ENCODE data around the gene SLCO2A1. TPM values are rescaled to one million over a fixed set of nuclear protein-coding genes. Genes with fewer than 3 reads are reported as not detected.

SLCO2A1 gene
- total RNA-seq, 1 experiment from 2014 or later, result not detected

- H3K27ac ChIP-seq (ENCODE audit: low read length), result no peak overlapping the region
- no peaks in the 10 kb centered on the region for H3K79me2 ChIP-seq (ENCODE audit: low read length)
- H4K20me1 ChIP-seq (ENCODE audit: insufficient read depth, low read depth, low read length), result no peaks in the 10 kb centered on the region
- no peak for DNase-seq
- no peak overlapping the region for H3K9ac ChIP-seq (ENCODE audit: low read length)
- no peak overlapping the region for H2AFZ ChIP-seq (ENCODE audit: low read length)
- no peaks in the 10 kb centered on the region for H3K9me3 ChIP-seq (ENCODE audit: low read length)
- no peaks in the 10 kb centered on the region for H3K36me3 ChIP-seq (ENCODE audit: insufficient read depth, low read length)
- H3K4me1 ChIP-seq (ENCODE audit: low read length), result no peaks in the 10 kb centered on the region
- H3K27me3 ChIP-seq (ENCODE audit: low read length), result no peaks in the 10 kb centered on the region
- no peaks in the 10 kb centered on the region for H3K9me2 ChIP-seq (replicated peaks; ENCODE audit: insufficient read depth, low read length)
- no peak overlapping the region for H3K4me2 ChIP-seq (ENCODE audit: low read depth, low read length, poor library complexity, severe bottlenecking)
- no peak overlapping the region for H3K4me3 ChIP-seq (ENCODE audit: low read length)
These were observed 39.6 kb downstream of the SLCO2A1 start for GRCh38 chr3:133989936-133990702.

- no peak overlapping the region for H3K27ac ChIP-seq (ENCODE audit: low read length)
- H3K4me2 ChIP-seq (ENCODE audit: low read depth, low read length, poor library complexity, severe bottlenecking), result no peak overlapping the region
- H3K9me3 ChIP-seq (ENCODE audit: low read length), result no peaks in the 10 kb centered on the region
- H4K20me1 ChIP-seq (ENCODE audit: insufficient read depth, low read depth, low read length), result no peaks in the 10 kb centered on the region
- no peaks in the 10 kb centered on the region for H3K79me2 ChIP-seq (ENCODE audit: low read length)
- no peaks in the 10 kb centered on the region for H3K4me1 ChIP-seq (ENCODE audit: low read length)
- no peak overlapping the region for H3K9ac ChIP-seq (ENCODE audit: low read length)
- DNase-seq, result no peak
- no peaks in the 10 kb centered on the region for H3K9me2 ChIP-seq (replicated peaks; ENCODE audit: insufficient read depth, low read length)
- no peak overlapping the region for H3K4me3 ChIP-seq (ENCODE audit: low read length)
- H3K36me3 ChIP-seq (ENCODE audit: insufficient read depth, low read length), result no peaks in the 10 kb centered on the region
- no peak overlapping the region for H2AFZ ChIP-seq (ENCODE audit: low read length)
- H3K27me3 ChIP-seq (ENCODE audit: low read length), result no peaks in the 10 kb centered on the region
These were observed 41.0 kb downstream of the SLCO2A1 start for GRCh38 chr3:133988631-133989161.

- Histone ChIP-seq H3K9me2 (replicated peaks; ENCODE audit: insufficient read depth, low read length) (no peaks in the 10 kb centered on the region), H3K27ac (ENCODE audit: low read length) (no peak overlapping the region), H3K4me2 (ENCODE audit: low read depth, low read length, poor library complexity, severe bottlenecking) (no peak overlapping the region), H3K36me3 (ENCODE audit: insufficient read depth, low read length) (no peaks in the 10 kb centered on the region), H3K4me1 (ENCODE audit: low read length) (no peaks in the 10 kb centered on the region), H2AFZ (ENCODE audit: low read length) (no peak overlapping the region), H3K9me3 (ENCODE audit: low read length) (no peaks in the 10 kb centered on the region), H3K27me3 (ENCODE audit: low read length) (no peaks in the 10 kb centered on the region), H3K79me2 (ENCODE audit: low read length) (no peaks in the 10 kb centered on the region), H3K9ac (ENCODE audit: low read length) (no peak overlapping the region), H4K20me1 (ENCODE audit: insufficient read depth, low read depth, low read length) (no peaks in the 10 kb centered on the region), H3K4me3 (ENCODE audit: low read length) (no peak overlapping the region)
- no peak for DNase-seq
These were observed 41.7 kb downstream of the SLCO2A1 start for GRCh38 chr3:133987948-133988484.

GRCh38 chr3:133987136-133987535 lies 42.6 kb downstream of the SLCO2A1 start:
- Histone ChIP-seq H3K79me2 (ENCODE audit: low read length) (no peaks in the 10 kb centered on the region), H4K20me1 (ENCODE audit: insufficient read depth, low read depth, low read length) (no peaks in the 10 kb centered on the region), H3K27ac (ENCODE audit: low read length) (no peak overlapping the region), H3K9me2 (replicated peaks; ENCODE audit: insufficient read depth, low read length) (no peaks in the 10 kb centered on the region), H3K4me2 (ENCODE audit: low read depth, low read length, poor library complexity, severe bottlenecking) (no peak overlapping the region), H3K9me3 (ENCODE audit: low read length) (no peaks in the 10 kb centered on the region), H3K27me3 (ENCODE audit: low read length) (no peaks in the 10 kb centered on the region), H3K36me3 (ENCODE audit: insufficient read depth, low read length) (no peaks in the 10 kb centered on the region), H3K4me1 (ENCODE audit: low read length) (no peaks in the 10 kb centered on the region), H2AFZ (ENCODE audit: low read length) (no peak overlapping the region), H3K9ac (ENCODE audit: low read length) (no peak overlapping the region), H3K4me3 (ENCODE audit: low read length) (no peak overlapping the region)
- no peak for DNase-seq

- Histone ChIP-seq H3K9me3 (ENCODE audit: low read length) (no peaks in the 10 kb centered on the region), H3K9ac (ENCODE audit: low read length) (no peak overlapping the region), H3K27me3 (ENCODE audit: low read length) (no peaks in the 10 kb centered on the region), H3K4me1 (ENCODE audit: low read length) (no peaks in the 10 kb centered on the region), H3K9me2 (replicated peaks; ENCODE audit: insufficient read depth, low read length) (no peaks in the 10 kb centered on the region), H3K27ac (ENCODE audit: low read length) (no peak overlapping the region), H3K36me3 (ENCODE audit: insufficient read depth, low read length) (no peaks in the 10 kb centered on the region), H3K4me3 (ENCODE audit: low read length) (no peak overlapping the region), H2AFZ (ENCODE audit: low read length) (no peak overlapping the region), H3K4me2 (ENCODE audit: low read depth, low read length, poor library complexity, severe bottlenecking) (no peak overlapping the region), H3K79me2 (ENCODE audit: low read length) (no peaks in the 10 kb centered on the region), H4K20me1 (ENCODE audit: insufficient read depth, low read depth, low read length) (no peaks in the 10 kb centered on the region)
- no peak for DNase-seq
These were observed 43.4 kb downstream of the SLCO2A1 start for GRCh38 chr3:133986311-133986710.

- H3K36me3 ChIP-seq (ENCODE audit: insufficient read depth, low read length), result no peaks in the 10 kb centered on the region
- no peak overlapping the region for H3K4me3 ChIP-seq (ENCODE audit: low read length)
- H3K9me2 ChIP-seq (replicated peaks; ENCODE audit: insufficient read depth, low read length), result no peaks in the 10 kb centered on the region
- no peak for DNase-seq
- H3K27me3 ChIP-seq (ENCODE audit: low read length), result no peaks in the 10 kb centered on the region
- no peak overlapping the region for H3K27ac ChIP-seq (ENCODE audit: low read length)
- no peaks in the 10 kb centered on the region for H4K20me1 ChIP-seq (ENCODE audit: insufficient read depth, low read depth, low read length)
- no peak overlapping the region for H3K4me2 ChIP-seq (ENCODE audit: low read depth, low read length, poor library complexity, severe bottlenecking)
- no peaks in the 10 kb centered on the region for H3K9me3 ChIP-seq (ENCODE audit: low read length)
- H3K9ac ChIP-seq (ENCODE audit: low read length), result no peak overlapping the region
- no peaks in the 10 kb centered on the region for H3K79me2 ChIP-seq (ENCODE audit: low read length)
- no peaks in the 10 kb centered on the region for H3K4me1 ChIP-seq (ENCODE audit: low read length)
- no peak overlapping the region for H2AFZ ChIP-seq (ENCODE audit: low read length)
These were observed 44.8 kb downstream of the SLCO2A1 start for GRCh38 chr3:133984975-133985374.

GRCh38 chr3:133983576-133984560 lies 45.9 kb downstream of the SLCO2A1 start:
- Histone ChIP-seq H3K4me1 (ENCODE audit: low read length) (no peaks in the 10 kb centered on the region), H3K4me3 (ENCODE audit: low read length) (no peak overlapping the region), H3K79me2 (ENCODE audit: low read length) (no peaks in the 10 kb centered on the region), H3K9me2 (replicated peaks; ENCODE audit: insufficient read depth, low read length) (no peaks in the 10 kb centered on the region), H3K9me3 (ENCODE audit: low read length) (no peaks in the 10 kb centered on the region), H3K9ac (ENCODE audit: low read length) (no peak overlapping the region), H3K27me3 (ENCODE audit: low read length) (no peaks in the 10 kb centered on the region), H3K36me3 (ENCODE audit: insufficient read depth, low read length) (no peaks in the 10 kb centered on the region), H4K20me1 (ENCODE audit: insufficient read depth, low read depth, low read length) (no peaks in the 10 kb centered on the region), H3K27ac (ENCODE audit: low read length) (no peak overlapping the region), H2AFZ (ENCODE audit: low read length) (no peak overlapping the region), H3K4me2 (ENCODE audit: low read depth, low read length, poor library complexity, severe bottlenecking) (no peak overlapping the region)
- no peak for DNase-seq

- DNase-seq, result no peak
- H3K4me1 ChIP-seq (ENCODE audit: low read length), result no peaks in the 10 kb centered on the region
- no peak overlapping the region for H3K27ac ChIP-seq (ENCODE audit: low read length)
- H3K4me2 ChIP-seq (ENCODE audit: low read depth, low read length, poor library complexity, severe bottlenecking), result no peak overlapping the region
- H3K79me2 ChIP-seq (ENCODE audit: low read length), result no peaks in the 10 kb centered on the region
- no peaks in the 10 kb centered on the region for H3K9me3 ChIP-seq (ENCODE audit: low read length)
- no peaks in the 10 kb centered on the region for H3K36me3 ChIP-seq (ENCODE audit: insufficient read depth, low read length)
- H3K27me3 ChIP-seq (ENCODE audit: low read length), result no peaks in the 10 kb centered on the region
- no peak overlapping the region for H2AFZ ChIP-seq (ENCODE audit: low read length)
- H3K9ac ChIP-seq (ENCODE audit: low read length), result no peak overlapping the region
- H3K9me2 ChIP-seq (replicated peaks; ENCODE audit: insufficient read depth, low read length), result no peaks in the 10 kb centered on the region
- no peak overlapping the region for H3K4me3 ChIP-seq (ENCODE audit: low read length)
- H4K20me1 ChIP-seq (ENCODE audit: insufficient read depth, low read depth, low read length), result no peaks in the 10 kb centered on the region
These were observed 46.6 kb downstream of the SLCO2A1 start for GRCh38 chr3:133983126-133983525.
